GM12891 (cell line): ENCODE results near the gene TCEA2.

Experiments
- DNase-seq: peaks from one replicate; pipeline ENCODE4 v3.0.0; 2011; ENCODE audit warnings: low spot score; ENCODE audit not compliant: insufficient read length
- FAIRE-seq: peaks from 2 replicates; lab custom pipeline; 2011; peaks lifted over from hg19 to GRCh38; lab: Jason Lieb, UNC
- PAX5 ChIP-seq: IDR thresholded peaks from 2 replicates; pipeline ENCODE4 v1.6.1; 2011; ENCODE audit warnings: low read length, moderate library complexity, mild to moderate bottlenecking; ENCODE audit not compliant: insufficient read depth, severe bottlenecking
- POLR2A ChIP-seq: IDR thresholded peaks from 2 replicates; pipeline ENCODE4 v1.6.1; 2011; ENCODE audit warnings: low read depth, low read length, control low read depth
- POLR2AphosphoS5 ChIP-seq: IDR thresholded peaks from 2 replicates; pipeline ENCODE4 v1.6.1; 2011; ENCODE audit warnings: low read depth, low read length, control low read depth
- POU2F2 ChIP-seq: IDR thresholded peaks from 2 replicates; pipeline ENCODE4 v1.6.1; 2011; ENCODE audit warnings: low read depth, mild to moderate bottlenecking, control low read depth, low read length, moderate library complexity
- SPI1 ChIP-seq: IDR thresholded peaks from 2 replicates; pipeline ENCODE4 v1.6.1; 2011; ENCODE audit warnings: low read depth, low read length, control low read depth
- TAF1 ChIP-seq: IDR thresholded peaks from 2 replicates; pipeline ENCODE4 v1.6.1; 2011; ENCODE audit warnings: low read depth, low read length, control low read depth

TCEA2 gene

DNA sequence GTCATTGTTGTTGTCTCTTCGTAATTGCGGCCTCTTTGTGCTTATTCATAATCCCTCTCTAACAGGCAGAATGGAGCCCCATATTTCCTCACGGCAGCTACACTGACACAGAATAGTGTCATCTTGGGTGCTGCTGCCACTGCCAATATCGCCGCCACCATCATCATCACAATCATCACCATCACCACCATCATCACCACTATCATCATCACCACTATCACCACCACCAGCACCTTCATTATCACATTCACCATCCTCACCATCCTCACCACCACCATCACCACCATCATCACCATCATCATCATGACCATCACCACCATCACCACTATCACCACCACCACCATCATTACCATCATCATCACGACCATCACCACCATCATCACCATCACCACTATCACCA is 33.5 kb downstream of the TCEA2 start:
- no peak for TF ChIP-seq SPI1
- no peak for TF ChIP-seq POLR2A
- TF ChIP-seq POLR2AphosphoS5 = no peak
- no peak for TF ChIP-seq PAX5
- TF ChIP-seq TAF1 = no peak
- no peak for TF ChIP-seq POU2F2
- no peak for FAIRE-seq

GRCh38 chr20:64098471-64099013 is 35.5 kb downstream of the TCEA2 start:
- DNase-seq (no peak), FAIRE-seq (no peak)
- TF ChIP-seq POLR2A (no peak), POLR2AphosphoS5 (no peak), SPI1 (no peak), POU2F2 (no peak), TAF1 (no peak), PAX5 (no peak)

More for the DNA sequence above, 33.5 kb downstream of the TCEA2 start:
- no peak for DNase-seq

- no peak for TF ChIP-seq TAF1
- no peak for TF ChIP-seq SPI1
- TF ChIP-seq POLR2AphosphoS5 = no peak
- no peak for TF ChIP-seq POU2F2
- no peak for TF ChIP-seq PAX5
- no peak for TF ChIP-seq POLR2A
- DNase-seq (no peak), FAIRE-seq (no peak)
These were observed 36.2 kb downstream of the TCEA2 start for GRCh38 chr20:64099086-64099786.

- no peak for DNase-seq
- FAIRE-seq = peak; percentile 83
- TF ChIP-seq PAX5 (no peak), SPI1 (peak; percentile 41), POU2F2 (peak; percentile 80)
These were observed 37.0 kb downstream of the TCEA2 start for GRCh38 chr20:64099880-64100565.

- no peak for DNase-seq
- no peak for FAIRE-seq
- TF ChIP-seq POU2F2 (no peak), PAX5 (no peak), POLR2A (no peak), POLR2AphosphoS5 (no peak), TAF1 (no peak), SPI1 (no peak)
These were observed 37.5 kb downstream of the TCEA2 start for GRCh38 chr20:64100566-64100888.

DNA sequence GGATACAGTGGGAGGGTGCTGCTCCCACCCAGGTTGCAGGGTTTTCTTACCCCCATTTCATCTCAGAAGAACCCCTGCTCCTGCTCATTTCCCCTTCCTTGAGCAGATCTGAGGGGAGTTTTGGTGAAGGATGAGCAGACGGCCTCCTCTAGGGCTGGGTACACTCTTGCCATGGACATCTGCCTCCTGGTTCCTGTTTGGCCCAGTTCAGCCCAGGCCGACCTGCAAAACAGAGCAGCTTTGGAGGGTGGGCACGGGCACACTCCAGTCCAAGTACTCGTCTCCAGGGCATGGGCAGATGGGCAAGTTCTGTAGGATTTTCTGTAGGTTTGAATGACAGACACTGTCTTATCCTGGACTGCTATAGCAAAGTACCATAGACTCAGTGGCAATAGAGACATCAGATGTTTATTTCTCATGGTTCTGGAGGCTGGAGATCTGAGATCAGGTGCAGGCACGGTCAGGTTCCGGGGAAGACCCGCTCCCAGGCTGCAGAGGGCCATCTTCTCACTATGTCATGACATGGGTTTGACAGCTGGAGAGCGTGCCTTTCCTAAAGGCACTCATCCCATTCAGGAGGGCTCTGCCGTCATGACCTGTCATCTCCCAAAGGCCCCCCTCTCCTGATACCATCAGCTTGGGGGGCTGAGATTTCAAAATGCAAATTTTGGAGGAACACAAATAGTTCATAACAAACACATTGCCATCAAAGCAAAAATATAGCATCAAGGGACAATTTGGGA is 38.1 kb downstream of the TCEA2 start:
- FAIRE-seq (no peak), DNase-seq (no peak)
- no peak for TF ChIP-seq POLR2AphosphoS5
- TF ChIP-seq TAF1 = no peak
- TF ChIP-seq SPI1 = no peak
- no peak for TF ChIP-seq PAX5
- TF ChIP-seq POU2F2 = no peak
- no peak for TF ChIP-seq POLR2A

DNA sequence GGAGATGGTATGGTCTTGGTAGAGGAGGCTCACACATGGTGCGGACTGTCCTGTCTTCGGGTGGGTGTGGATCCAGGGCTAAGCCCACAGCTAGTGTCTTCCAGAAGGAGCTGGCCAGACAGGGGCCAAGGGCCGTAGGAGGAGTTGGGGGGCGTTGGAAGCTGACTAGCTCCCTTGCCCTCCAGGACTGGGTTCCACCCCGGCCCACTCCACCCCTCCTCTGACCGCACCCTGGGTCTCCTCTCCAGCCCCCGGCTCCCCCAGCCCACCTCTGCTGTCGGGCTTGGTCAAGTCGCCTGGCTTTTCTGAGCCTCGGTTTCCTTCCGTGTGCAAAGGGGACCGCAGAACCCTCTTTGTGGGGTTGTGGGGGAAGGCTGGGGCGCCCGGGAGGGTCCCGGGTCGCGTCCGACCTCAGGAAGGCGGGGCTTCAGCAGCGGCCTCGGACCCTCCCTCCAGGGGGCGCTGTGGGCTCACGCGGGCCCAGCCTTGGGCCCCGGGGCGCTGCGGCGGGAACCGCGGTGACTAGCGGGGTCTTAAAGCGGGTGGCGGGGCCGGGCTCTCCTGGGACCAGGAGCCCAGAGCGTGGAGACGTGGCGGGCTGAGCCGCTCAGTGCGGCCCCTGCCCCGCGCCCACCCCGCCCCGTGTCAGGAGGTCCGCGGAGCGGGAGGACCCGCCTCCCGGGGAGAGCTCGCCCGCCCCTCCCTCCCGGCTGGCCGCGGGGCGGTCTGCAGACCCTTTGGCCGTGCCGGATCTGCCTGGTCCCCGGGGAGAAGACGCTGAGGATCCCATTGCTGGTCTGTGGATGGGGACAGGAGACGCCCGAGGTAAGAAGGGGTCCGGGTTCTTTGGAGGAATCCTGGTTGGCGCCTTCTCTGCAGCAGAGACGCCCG is 39.0 kb downstream of the TCEA2 start:
- FAIRE-seq (peak; percentile 56), DNase-seq (peak; percentile 90)
- no peak for TF ChIP-seq PAX5
- no peak for TF ChIP-seq POLR2A
- no peak for TF ChIP-seq TAF1
- no peak for TF ChIP-seq POU2F2
- no peak for TF ChIP-seq SPI1
- no peak for TF ChIP-seq POLR2AphosphoS5

GRCh38 chr20:64102647-64103354 is 39.8 kb downstream of the TCEA2 start:
- no peak for TF ChIP-seq POLR2A
- no peak for TF ChIP-seq POU2F2
- TF ChIP-seq PAX5 = no peak
- no peak for TF ChIP-seq SPI1
- TF ChIP-seq TAF1 = no peak
- TF ChIP-seq POLR2AphosphoS5 = no peak
- DNase-seq (no peak), FAIRE-seq (no peak)
